Neural cell (in vitro differentiated cells): ENCODE results near the gene CCDC9B. TPM values are rescaled to one million over a fixed set of nuclear protein-coding genes. Genes with fewer than 3 reads are reported as not detected.

Source experiments
- H2AFZ ChIP-seq: fragments of 200-600, 300-800 bp; sonication (generic), shearing (Covaris generic); 2 replicates; pipeline ENCODE4 v1.6.0; 2014; ENCODE audit warnings: low read depth, mild to moderate bottlenecking, antibody characterized with exemption, low read length, moderate library complexity
- H3F3A ChIP-seq: fragments of 200-600 bp; shearing (Covaris generic); 2 replicates; pipeline ENCODE4 v1.6.1; 2016; ENCODE audit warnings: mild to moderate bottlenecking, moderate library complexity, mixed read lengths, antibody characterized with exemption, low read length; ENCODE audit not compliant: insufficient read depth, poor library complexity, severe bottlenecking
- H3K27ac ChIP-seq: fragments of 200-600, 300-800 bp; sonication (generic), shearing (Covaris generic); 2 replicates; pipeline ENCODE4 v1.5.1; 2014; ENCODE audit warnings: mild to moderate bottlenecking, low read length, moderate library complexity
- H3K27me3 ChIP-seq: fragments of 300-800, 200-600 bp; sonication (generic), shearing (Covaris generic); 2 replicates; pipeline ENCODE4 v1.6.0; 2014; ENCODE audit warnings: mild to moderate bottlenecking, low read depth, low read length, moderate library complexity; ENCODE audit not compliant: insufficient read depth
- H3K36me3 ChIP-seq: fragments of 300-800, 200-600 bp; sonication (generic), shearing (Covaris generic); 2 replicates; pipeline ENCODE4 v1.5.1; 2014; ENCODE audit warnings: mild to moderate bottlenecking, antibody characterized with exemption, low read length, moderate library complexity; ENCODE audit not compliant: insufficient read depth
- H3K4me2 ChIP-seq: fragments of 300-800, 200-600 bp; sonication (generic), shearing (Covaris generic); 2 replicates; pipeline ENCODE4 v1.6.0; 2014; ENCODE audit warnings: mild to moderate bottlenecking, low read length
- H3K4me3 ChIP-seq: fragments of 300-800, 200-600 bp; sonication (generic), shearing (Covaris generic); 2 replicates; pipeline ENCODE4 v1.5.1; 2014; ENCODE audit warnings: mild to moderate bottlenecking, low read length, moderate library complexity
- H3K79me2 ChIP-seq: fragments of 200-600 bp; shearing (Covaris generic); replicated peaks from 2 replicates; pipeline ENCODE4 v1.6.0; 2014; ENCODE audit warnings: mild to moderate bottlenecking, low read length, moderate library complexity; ENCODE audit not compliant: insufficient read depth
- H3K9ac ChIP-seq: fragments of 300-800, 200-600 bp; sonication (generic), shearing (Covaris generic); 2 replicates; pipeline ENCODE4 v1.6.1; 2016; ENCODE audit warnings: mild to moderate bottlenecking, low read length, mixed read lengths
- H3K9me2 ChIP-seq: fragments of 200-600 bp; shearing (Covaris generic); 2 replicates; pipeline ENCODE4 v1.6.1; 2016; ENCODE audit warnings: mild to moderate bottlenecking, low read length, mixed read lengths; ENCODE audit not compliant: insufficient read depth
- H3K9me3 ChIP-seq: fragments of 200-600, 300-800 bp; sonication (generic), shearing (Covaris generic); 2 replicates; pipeline ENCODE4 v1.6.1; 2016; ENCODE audit warnings: mild to moderate bottlenecking, mixed run types, low read length, moderate library complexity, mixed read lengths
- H4K20me1 ChIP-seq: fragments of 200-600 bp; shearing (Covaris generic); 2 replicates; pipeline ENCODE4 v1.6.1; 2016; ENCODE audit warnings: mild to moderate bottlenecking, mixed run types; ENCODE audit not compliant: insufficient read depth
- EP300 ChIP-seq: fragments of 450-650 bp; conservative IDR thresholded peaks from 2 replicates; pipeline ENCODE4 v1.6.1; 2014; ENCODE audit warnings: antibody characterized with exemption, mild to moderate bottlenecking, moderate library complexity; ENCODE audit not compliant: poor library complexity, severe bottlenecking
- EZH2 ChIP-seq: fragments of 200-600, 300-800 bp; shearing (Covaris generic), sonication (generic); IDR thresholded peaks from 2 replicates; pipeline ENCODE4 v1.6.1; 2014; ENCODE audit warnings: antibody characterized with exemption, low read length, borderline replicate concordance, mild to moderate bottlenecking; ENCODE audit not compliant: insufficient read depth, poor library complexity, severe bottlenecking
- MXI1 ChIP-seq: fragments of 450-650 bp; conservative IDR thresholded peaks from 2 replicates; pipeline ENCODE4 v1.6.1; 2014; ENCODE audit warnings: antibody characterized with exemption, mild to moderate bottlenecking; ENCODE audit not compliant: poor library complexity, severe bottlenecking
- POLR2AphosphoS5 ChIP-seq: IDR thresholded peaks from 2 replicates; pipeline ENCODE4 v1.6.1; 2012
- RAD21 ChIP-seq: fragments of 450-650 bp; conservative IDR thresholded peaks from 2 replicates; pipeline ENCODE4 v1.6.1; 2014; ENCODE audit warnings: antibody characterized with exemption, mild to moderate bottlenecking, moderate library complexity
- SMC3 ChIP-seq: fragments of 450-650 bp; conservative IDR thresholded peaks from 2 replicates; pipeline ENCODE4 v1.6.1; 2014; ENCODE audit warnings: antibody characterized with exemption, mild to moderate bottlenecking, moderate library complexity; ENCODE audit not compliant: poor library complexity
- TAF1 ChIP-seq: IDR thresholded peaks from 2 replicates; pipeline ENCODE4 v1.6.1; 2012; ENCODE audit warnings: low read depth
- polyA plus RNA-seq: library from polyadenylated mRNA; depleted of rRNA; stranded (reverse); fragments of >200 nt; gene quantifications from 2 replicates; pipeline ENCODE4 v1.2.3, GENCODE V29; 2014
- TF ChIP-seq, protein P1 (sequence below): IDR thresholded peaks from 2 replicates; pipeline ENCODE4 v1.6.1; 2012; ENCODE audit warnings: borderline replicate concordance
- TF ChIP-seq, protein P2 (sequence below): fragments of 450-650 bp; IDR thresholded peaks from 2 replicates; pipeline ENCODE4 v1.5.1; 2014; ENCODE audit warnings: antibody characterized with exemption, mild to moderate bottlenecking, moderate library complexity; ENCODE audit not compliant: poor library complexity, severe bottlenecking

The CCDC9B gene
- polyA plus RNA-seq, 1 donor from 2014 or later = not detected

DNA sequence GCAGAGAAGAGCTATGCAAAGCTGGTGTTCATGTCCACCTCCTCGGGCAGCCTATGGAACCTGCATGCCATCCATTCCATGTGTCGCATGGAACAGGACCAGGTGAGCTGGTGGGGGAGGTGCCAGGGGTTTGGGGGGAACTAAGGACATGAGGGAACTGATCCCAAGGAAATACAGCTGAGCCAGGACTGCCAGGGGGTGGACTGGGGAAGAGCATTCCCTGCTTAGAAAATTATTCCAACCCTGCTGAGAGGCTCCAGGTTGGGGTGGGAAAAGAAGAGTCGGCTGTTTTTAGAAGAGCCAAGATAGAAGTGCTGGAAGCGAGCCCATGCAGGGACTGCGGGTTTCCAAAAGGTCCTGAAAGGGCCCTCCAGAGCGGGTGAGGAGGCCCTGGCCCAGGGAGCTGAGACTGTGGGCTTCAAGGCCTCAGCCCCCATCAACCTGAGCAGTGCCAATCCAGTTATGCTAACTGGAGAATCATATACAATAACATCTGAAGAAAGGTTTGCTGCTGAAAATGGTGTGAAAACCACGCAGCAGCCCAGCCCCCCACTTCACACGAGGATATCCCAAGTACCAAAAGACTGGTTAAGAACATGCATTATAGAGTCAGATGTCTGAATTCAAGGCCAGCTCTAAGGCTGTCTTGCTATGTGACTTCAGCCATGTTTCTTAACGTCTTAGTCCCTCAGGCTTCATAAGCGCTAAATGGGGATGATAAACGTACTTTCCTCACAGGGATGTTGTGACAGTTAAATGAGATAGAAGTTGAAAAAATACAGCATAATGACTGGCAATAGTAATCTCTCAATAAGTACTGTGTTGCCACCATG is 25.1 kb upstream of the CCDC9B start:
- Histone ChIP-seq H3F3A (no peaks in the 10 kb centered on the region), H2AFZ (no peak overlapping the region), H3K9ac (no peak overlapping the region), H3K4me3 (no peak overlapping the region), H3K27ac (no peak overlapping the region), H3K9me2 (no peaks in the 10 kb centered on the region), H4K20me1 (no peaks in the 10 kb centered on the region), H3K9me3 (no peaks in the 10 kb centered on the region), H3K4me2 (no peak overlapping the region), H3K36me3 (peaks cover 6% of the 10 kb centered on the region), H3K27me3 (no peaks in the 10 kb centered on the region), H3K79me2 (no peaks in the 10 kb centered on the region)
- TF ChIP-seq, protein P1, sequence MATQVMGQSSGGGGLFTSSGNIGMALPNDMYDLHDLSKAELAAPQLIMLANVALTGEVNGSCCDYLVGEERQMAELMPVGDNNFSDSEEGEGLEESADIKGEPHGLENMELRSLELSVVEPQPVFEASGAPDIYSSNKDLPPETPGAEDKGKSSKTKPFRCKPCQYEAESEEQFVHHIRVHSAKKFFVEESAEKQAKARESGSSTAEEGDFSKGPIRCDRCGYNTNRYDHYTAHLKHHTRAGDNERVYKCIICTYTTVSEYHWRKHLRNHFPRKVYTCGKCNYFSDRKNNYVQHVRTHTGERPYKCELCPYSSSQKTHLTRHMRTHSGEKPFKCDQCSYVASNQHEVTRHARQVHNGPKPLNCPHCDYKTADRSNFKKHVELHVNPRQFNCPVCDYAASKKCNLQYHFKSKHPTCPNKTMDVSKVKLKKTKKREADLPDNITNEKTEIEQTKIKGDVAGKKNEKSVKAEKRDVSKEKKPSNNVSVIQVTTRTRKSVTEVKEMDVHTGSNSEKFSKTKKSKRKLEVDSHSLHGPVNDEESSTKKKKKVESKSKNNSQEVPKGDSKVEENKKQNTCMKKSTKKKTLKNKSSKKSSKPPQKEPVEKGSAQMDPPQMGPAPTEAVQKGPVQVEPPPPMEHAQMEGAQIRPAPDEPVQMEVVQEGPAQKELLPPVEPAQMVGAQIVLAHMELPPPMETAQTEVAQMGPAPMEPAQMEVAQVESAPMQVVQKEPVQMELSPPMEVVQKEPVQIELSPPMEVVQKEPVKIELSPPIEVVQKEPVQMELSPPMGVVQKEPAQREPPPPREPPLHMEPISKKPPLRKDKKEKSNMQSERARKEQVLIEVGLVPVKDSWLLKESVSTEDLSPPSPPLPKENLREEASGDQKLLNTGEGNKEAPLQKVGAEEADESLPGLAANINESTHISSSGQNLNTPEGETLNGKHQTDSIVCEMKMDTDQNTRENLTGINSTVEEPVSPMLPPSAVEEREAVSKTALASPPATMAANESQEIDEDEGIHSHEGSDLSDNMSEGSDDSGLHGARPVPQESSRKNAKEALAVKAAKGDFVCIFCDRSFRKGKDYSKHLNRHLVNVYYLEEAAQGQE = no peak
- TF ChIP-seq EP300 = no peak
- TF ChIP-seq MXI1 = no peak
- TF ChIP-seq SMC3 = no peak
- no peak for TF ChIP-seq EZH2
- TF ChIP-seq, protein P2, sequence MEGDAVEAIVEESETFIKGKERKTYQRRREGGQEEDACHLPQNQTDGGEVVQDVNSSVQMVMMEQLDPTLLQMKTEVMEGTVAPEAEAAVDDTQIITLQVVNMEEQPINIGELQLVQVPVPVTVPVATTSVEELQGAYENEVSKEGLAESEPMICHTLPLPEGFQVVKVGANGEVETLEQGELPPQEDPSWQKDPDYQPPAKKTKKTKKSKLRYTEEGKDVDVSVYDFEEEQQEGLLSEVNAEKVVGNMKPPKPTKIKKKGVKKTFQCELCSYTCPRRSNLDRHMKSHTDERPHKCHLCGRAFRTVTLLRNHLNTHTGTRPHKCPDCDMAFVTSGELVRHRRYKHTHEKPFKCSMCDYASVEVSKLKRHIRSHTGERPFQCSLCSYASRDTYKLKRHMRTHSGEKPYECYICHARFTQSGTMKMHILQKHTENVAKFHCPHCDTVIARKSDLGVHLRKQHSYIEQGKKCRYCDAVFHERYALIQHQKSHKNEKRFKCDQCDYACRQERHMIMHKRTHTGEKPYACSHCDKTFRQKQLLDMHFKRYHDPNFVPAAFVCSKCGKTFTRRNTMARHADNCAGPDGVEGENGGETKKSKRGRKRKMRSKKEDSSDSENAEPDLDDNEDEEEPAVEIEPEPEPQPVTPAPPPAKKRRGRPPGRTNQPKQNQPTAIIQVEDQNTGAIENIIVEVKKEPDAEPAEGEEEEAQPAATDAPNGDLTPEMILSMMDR = no peak
- TF ChIP-seq POLR2AphosphoS5 = no peak
- no peak for TF ChIP-seq TAF1
- no peak for TF ChIP-seq RAD21

DNA sequence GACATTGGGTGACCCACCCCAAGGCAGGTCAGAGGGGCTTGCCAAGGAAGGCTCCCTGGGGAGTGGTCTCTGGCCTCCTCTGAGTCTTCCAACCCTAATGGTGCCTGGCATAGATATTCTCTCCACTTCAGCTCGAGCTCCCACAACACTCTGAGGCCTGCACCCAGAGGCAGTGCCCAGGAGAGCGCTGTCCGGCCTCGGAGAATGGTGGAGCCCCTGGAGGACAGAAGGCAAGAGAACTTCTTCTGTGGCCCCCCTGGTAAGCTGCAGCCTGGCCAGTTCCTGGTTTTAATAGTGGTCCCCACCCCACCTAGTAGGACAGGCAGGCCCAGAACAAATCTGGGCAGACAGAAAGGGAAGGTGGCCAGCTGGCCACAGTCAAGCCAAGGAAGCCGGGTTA is 24.3 kb upstream of the CCDC9B start:
- Histone ChIP-seq H3K9me3 (no peaks in the 10 kb centered on the region), H3K36me3 (peaks cover 6% of the 10 kb centered on the region), H3K27me3 (no peaks in the 10 kb centered on the region), H2AFZ (no peak overlapping the region), H3K4me3 (no peak overlapping the region), H3K9me2 (no peaks in the 10 kb centered on the region), H4K20me1 (no peaks in the 10 kb centered on the region), H3K79me2 (no peaks in the 10 kb centered on the region), H3K9ac (no peak overlapping the region), H3K27ac (no peak overlapping the region), H3F3A (no peaks in the 10 kb centered on the region), H3K4me2 (no peak overlapping the region)
- TF ChIP-seq POLR2AphosphoS5 (no peak), SMC3 (no peak), TAF1 (no peak), MXI1 (no peak), EZH2 (no peak)
- TF ChIP-seq, protein P1 = no peak
- TF ChIP-seq, protein P2 = no peak
